GM15510 (cell line): Measurements from ENCODE around the gene CELA2A.

Experiments used
- POLR2A ChIP-seq: IDR thresholded peaks from 3 replicates; pipeline ENCODE4 v1.6.1; 2011; ENCODE audit warnings: borderline replicate concordance; ENCODE audit not compliant: insufficient read length; ENCODE audit errors: extremely low read depth

Gene CELA2A

GRCh38 chr1:15418806-15419515 is 37.6 kb upstream of the CELA2A start:
- TF ChIP-seq POLR2A, result no peak

GRCh38 chr1:15420853-15421465 is 35.6 kb upstream of the CELA2A start:
- no peak for TF ChIP-seq POLR2A

- no peak for TF ChIP-seq POLR2A
Observed at GRCh38 chr1:15422871-15423270, 33.7 kb upstream of the CELA2A start.

GRCh38 chr1:15423355-15424077 is 33.0 kb upstream of the CELA2A start:
- TF ChIP-seq POLR2A, result no peak

- TF ChIP-seq POLR2A, result no peak
Observed at GRCh38 chr1:15424146-15424667, 32.3 kb upstream of the CELA2A start.

GRCh38 chr1:15424981-15425380 is 31.6 kb upstream of the CELA2A start:
- TF ChIP-seq POLR2A, result no peak

- TF ChIP-seq POLR2A, result no peak
Observed at GRCh38 chr1:15425521-15425920, 31.0 kb upstream of the CELA2A start.

- no peak for TF ChIP-seq POLR2A
Observed at GRCh38 chr1:15425958-15426357, 30.6 kb upstream of the CELA2A start.

GRCh38 chr1:15426492-15427279 is 29.8 kb upstream of the CELA2A start:
- no peak for TF ChIP-seq POLR2A

- no peak for TF ChIP-seq POLR2A
Observed at GRCh38 chr1:15427280-15427666, 29.3 kb upstream of the CELA2A start.

- no peak for TF ChIP-seq POLR2A
Observed at GRCh38 chr1:15428815-15429435, 27.6 kb upstream of the CELA2A start.

GRCh38 chr1:15429701-15430149 is 26.8 kb upstream of the CELA2A start:
- no peak for TF ChIP-seq POLR2A

GRCh38 chr1:15430787-15431570 is 25.6 kb upstream of the CELA2A start:
- no peak for TF ChIP-seq POLR2A
